HepG2 (cell line): Measurements from ENCODE around the gene RTP4. TPM values are rescaled to one million over a fixed set of nuclear protein-coding genes. Genes with fewer than 3 reads are reported as not detected.
A peak's percentile ranks its signal among the peaks of the same experiment; 100 is the strongest.

Experiments used
- AGO1 ChIP-seq: fragments of 200-400 bp; formaldehyde crosslinking; IDR thresholded peaks from 2 replicates; pipeline ENCODE4 v1.6.1; 2017; ENCODE audit warnings: mild to moderate bottlenecking, low read depth, low read length, moderate library complexity; ENCODE audit not compliant: poor library complexity, severe bottlenecking
- ARNT2 ChIP-seq: sonication (generic); formaldehyde crosslinking; IDR thresholded peaks from 2 replicates; pipeline ENCODE4 v1.8.0; 2022; ENCODE audit warnings: mild to moderate bottlenecking, low read depth, missing genetic modification reagents, moderate library complexity
- CREB1 ChIP-seq, 2 experiments: fragments of 450-650 bp in 1 of 2; IDR thresholded peaks; 2 replicates each; pipeline ENCODE4 v1.6.1; 2016 to 2017; ENCODE audit warnings: control low read depth in 1 of 2, mild to moderate bottlenecking in 1 of 2, missing compliant biosample characterization in 1 of 2, missing genetic modification characterization in 1 of 2
- ERF ChIP-seq: IDR thresholded peaks from 2 replicates; pipeline ENCODE4 v1.6.1; 2018; ENCODE audit warnings: missing biosample characterization, missing genetic modification reagents
- JDP2 ChIP-seq: sonication (generic); formaldehyde crosslinking; IDR thresholded peaks from 2 replicates; pipeline ENCODE4 v1.8.1; 2022; ENCODE audit warnings: missing genetic modification reagents, borderline replicate concordance
- PHF20 ChIP-seq: sonication (generic); formaldehyde crosslinking; IDR thresholded peaks from 2 replicates; pipeline ENCODE4 v1.5.0; 2020; ENCODE audit warnings: mild to moderate bottlenecking, missing genetic modification reagents
- RFXANK ChIP-seq: IDR thresholded peaks from 2 replicates; pipeline ENCODE4 v1.6.1; 2016
- SMC3 ChIP-seq: IDR thresholded peaks from 2 replicates; pipeline ENCODE4 v1.6.1; 2011; ENCODE audit warnings: low read length, improper control_type of control experiment
- SOX6 ChIP-seq, 2 experiments: fragments of 450-650 bp in 1 of 2; sonication (generic) in 1 of 2; formaldehyde crosslinking in 1 of 2; IDR thresholded peaks; 2 replicates each; pipeline versions ENCODE4 v1.4.0 to v1.6.1; 2017 to 2020; ENCODE audit warnings: antibody characterized with exemption in 1 of 2, mild to moderate bottlenecking in 1 of 2, missing genetic modification reagents in 1 of 2
- ZFYVE20 ChIP-seq: sonication (generic); formaldehyde crosslinking; IDR thresholded peaks from 2 replicates; pipeline ENCODE4 v1.8.0; 2023; ENCODE audit warnings: low read depth, mild to moderate bottlenecking, moderate library complexity, missing genetic modification reagents, borderline replicate concordance
- ZNF225 ChIP-seq: sonication (generic); formaldehyde crosslinking; IDR thresholded peaks from 2 replicates; pipeline ENCODE4 v1.4.0; 2020; ENCODE audit warnings: mild to moderate bottlenecking, missing genetic modification reagents
- ZNF253 ChIP-seq: sonication (generic); formaldehyde crosslinking; IDR thresholded peaks from 2 replicates; pipeline ENCODE4 v1.8.0; 2022; ENCODE audit warnings: mild to moderate bottlenecking, missing genetic modification reagents, borderline replicate concordance
- ZNF317 ChIP-seq: sonication (generic); formaldehyde crosslinking; IDR thresholded peaks from 2 replicates; pipeline ENCODE4 v1.5.0; 2020; ENCODE audit warnings: mild to moderate bottlenecking, missing genetic modification reagents
- ZNF501 ChIP-seq: sonication (generic); formaldehyde crosslinking; IDR thresholded peaks from 2 replicates; pipeline ENCODE4 v1.5.1; 2020; ENCODE audit warnings: mild to moderate bottlenecking, moderate library complexity, missing genetic modification reagents
- polyA plus RNA-seq, 8 experiments: library from polyadenylated mRNA; depleted of rRNA in 3 of 8; stranded (reverse) in 7 of 8; unstranded in 1 of 8; fragments of >200 nt; fragmentation: Illumina TruSeq in 4 of 8; extraction: Trizol in 4 of 8; gene quantifications; 2 replicates each; pipeline versions ENCODE4 v1.2.1 to v1.2.3, GENCODE V29; 2011 to 2016; ENCODE audit warnings: low read depth in 4 of 8, missing spikeins in 1 of 8, mixed read lengths in 1 of 8; ENCODE audit not compliant: insufficient read depth in 1 of 8
- total RNA-seq, 5 experiments: library from RNA; depleted of rRNA; stranded (reverse); fragments of >200 nt; fragmentation: Illumina TruSeq; extraction: Trizol; gene quantifications; 2 replicates each; pipeline ENCODE4 v1.2.3, GENCODE V29; 2016; ENCODE audit warnings: low read depth in 1 of 5
- TF ChIP-seq, protein P1 (sequence below): sonication (generic); formaldehyde crosslinking; IDR thresholded peaks from 2 replicates; pipeline ENCODE4 v1.8.0; 2022; ENCODE audit warnings: missing genetic modification reagents, mild to moderate bottlenecking, inconsistent platforms, borderline replicate concordance
- TF ChIP-seq, protein P2 (sequence below): IDR thresholded peaks from 2 replicates; pipeline ENCODE4 v1.6.1; 2016
- TF ChIP-seq, protein P3 (sequence below): sonication (generic); formaldehyde crosslinking; IDR thresholded peaks from 2 replicates; pipeline ENCODE4 v1.8.0; 2022; ENCODE audit warnings: missing genetic modification reagents, mild to moderate bottlenecking, moderate library complexity, borderline replicate concordance
- TF ChIP-seq, protein P4 (sequence below): sonication (generic); formaldehyde crosslinking; IDR thresholded peaks from 2 replicates; pipeline ENCODE4 v1.5.0; 2020; ENCODE audit warnings: missing genetic modification reagents
- TF ChIP-seq, protein P5 (sequence below): sonication (generic); formaldehyde crosslinking; IDR thresholded peaks from 2 replicates; pipeline ENCODE4 v1.4.0; 2020; ENCODE audit warnings: missing genetic modification reagents

Gene RTP4
- total and polyA plus RNA-seq, 2 of the 13 experiments (the other 11 are each of a cell fraction or from before 2014, with no cell fraction given) = 0.11 to 0.62 TPM

DNA sequence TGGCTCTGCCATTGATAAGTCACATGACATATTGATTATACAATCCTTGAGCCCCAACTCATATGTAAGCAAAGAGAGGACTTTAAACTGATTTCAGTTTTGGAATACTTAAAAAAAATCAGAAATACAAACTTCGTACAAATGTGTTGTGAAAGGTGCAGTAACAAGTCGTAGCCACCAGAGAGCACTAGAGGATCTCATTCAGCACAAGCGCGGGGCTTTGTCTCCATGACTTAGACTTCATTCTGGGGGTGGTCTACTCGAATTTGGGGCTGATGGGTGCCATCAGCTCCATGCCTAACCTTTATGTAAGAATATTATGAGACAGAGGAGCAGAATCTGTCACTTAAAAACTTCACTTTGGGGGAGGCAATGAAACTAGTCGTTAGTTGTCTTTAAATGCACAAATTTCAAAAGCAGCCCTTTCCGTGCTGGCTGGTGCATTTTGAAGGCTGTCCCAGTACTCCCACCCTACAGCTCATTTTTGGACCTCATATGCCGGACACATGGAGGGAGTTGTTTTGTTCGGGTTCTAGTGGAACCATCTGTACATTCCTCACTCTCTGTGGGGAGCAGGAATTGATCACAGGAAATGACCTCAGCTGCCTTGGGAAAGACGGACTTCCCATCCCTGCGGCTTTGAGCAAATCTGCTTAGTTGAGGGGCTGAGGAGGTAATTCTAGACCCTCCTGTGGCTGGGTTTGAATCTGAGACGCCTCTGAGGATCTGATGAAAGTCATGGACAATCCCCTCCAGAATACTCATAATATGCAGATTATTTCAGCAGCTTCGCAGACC is 49.2 kb upstream of the RTP4 start (continued):
- TF ChIP-seq CREB1 (IDR thresholded peaks at IDR 0.05) = no peak
- peak; percentile 15; the same call in 1 of the 2 replicates for TF ChIP-seq CREB1 (CRISPR knock-in tag; IDR thresholded peaks at IDR 0.05)
- no peak for TF ChIP-seq ZNF317 (CRISPR knock-in tag)
- no peak for TF ChIP-seq AGO1
- no peak for TF ChIP-seq JDP2
- TF ChIP-seq, protein P1, sequence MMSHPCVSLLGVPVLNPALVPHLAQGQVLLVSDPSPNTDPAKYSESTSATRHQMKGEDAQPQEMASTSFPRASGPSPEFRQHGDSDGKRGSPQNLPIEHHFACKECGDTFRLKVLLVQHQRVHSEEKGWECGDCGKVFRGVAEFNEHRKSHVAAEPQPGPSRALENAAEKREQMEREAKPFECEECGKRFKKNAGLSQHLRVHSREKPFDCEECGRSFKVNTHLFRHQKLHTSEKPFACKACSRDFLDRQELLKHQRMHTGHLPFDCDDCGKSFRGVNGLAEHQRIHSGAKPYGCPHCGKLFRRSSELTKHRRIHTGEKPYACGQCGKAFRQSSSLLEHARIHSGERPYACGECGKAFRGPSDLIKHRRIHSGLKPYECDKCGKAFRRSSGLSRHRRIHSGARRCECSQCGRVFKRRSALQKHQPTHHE = no peak
- TF ChIP-seq ERF (CRISPR knock-in tag) = 0 out of 2 replicates have a peak, but pooled peaks have one; percentile 55
- TF ChIP-seq, protein P2, sequence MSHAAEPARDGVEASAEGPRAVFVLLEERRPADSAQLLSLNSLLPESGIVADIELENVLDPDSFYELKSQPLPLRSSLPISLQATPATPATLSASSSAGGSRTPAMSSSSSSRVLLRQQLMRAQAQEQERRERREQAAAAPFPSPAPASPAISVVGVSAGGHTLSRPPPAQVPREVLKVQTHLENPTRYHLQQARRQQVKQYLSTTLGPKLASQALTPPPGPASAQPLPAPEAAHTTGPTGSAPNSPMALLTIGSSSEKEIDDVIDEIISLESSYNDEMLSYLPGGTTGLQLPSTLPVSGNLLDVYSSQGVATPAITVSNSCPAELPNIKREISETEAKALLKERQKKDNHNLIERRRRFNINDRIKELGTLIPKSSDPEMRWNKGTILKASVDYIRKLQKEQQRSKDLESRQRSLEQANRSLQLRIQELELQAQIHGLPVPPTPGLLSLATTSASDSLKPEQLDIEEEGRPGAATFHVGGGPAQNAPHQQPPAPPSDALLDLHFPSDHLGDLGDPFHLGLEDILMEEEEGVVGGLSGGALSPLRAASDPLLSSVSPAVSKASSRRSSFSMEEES (CRISPR knock-in tag) = 0 out of 2 replicates have a peak, but pooled peaks have one; percentile 24
- TF ChIP-seq, protein P3, sequence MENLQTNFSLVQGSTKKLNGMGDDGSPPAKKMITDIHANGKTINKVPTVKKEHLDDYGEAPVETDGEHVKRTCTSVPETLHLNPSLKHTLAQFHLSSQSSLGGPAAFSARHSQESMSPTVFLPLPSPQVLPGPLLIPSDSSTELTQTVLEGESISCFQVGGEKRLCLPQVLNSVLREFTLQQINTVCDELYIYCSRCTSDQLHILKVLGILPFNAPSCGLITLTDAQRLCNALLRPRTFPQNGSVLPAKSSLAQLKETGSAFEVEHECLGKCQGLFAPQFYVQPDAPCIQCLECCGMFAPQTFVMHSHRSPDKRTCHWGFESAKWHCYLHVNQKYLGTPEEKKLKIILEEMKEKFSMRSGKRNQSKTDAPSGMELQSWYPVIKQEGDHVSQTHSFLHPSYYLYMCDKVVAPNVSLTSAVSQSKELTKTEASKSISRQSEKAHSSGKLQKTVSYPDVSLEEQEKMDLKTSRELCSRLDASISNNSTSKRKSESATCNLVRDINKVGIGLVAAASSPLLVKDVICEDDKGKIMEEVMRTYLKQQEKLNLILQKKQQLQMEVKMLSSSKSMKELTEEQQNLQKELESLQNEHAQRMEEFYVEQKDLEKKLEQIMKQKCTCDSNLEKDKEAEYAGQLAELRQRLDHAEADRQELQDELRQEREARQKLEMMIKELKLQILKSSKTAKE (CRISPR knock-in tag) = no peak
- no peak for TF ChIP-seq ZFYVE20
- TF ChIP-seq SOX6 (IDR thresholded peaks at IDR 0.05) = no peak
- TF ChIP-seq SOX6 (CRISPR knock-in tag; IDR thresholded peaks at IDR 0.05) = peak; percentile 17; the same call in 1 of the 2 replicates
- TF ChIP-seq SMC3 = peak; percentile 83
- TF ChIP-seq ZNF225 (CRISPR knock-in tag) = no peak
- TF ChIP-seq ZNF253 (CRISPR knock-in tag) = no peak
- 0 out of 2 replicates have a peak, but pooled peaks have one; percentile 35 for TF ChIP-seq ZNF501
- no peak for TF ChIP-seq ARNT2 (CRISPR knock-in tag)
- TF ChIP-seq PHF20 (CRISPR knock-in tag) = no peak
- TF ChIP-seq RFXANK = no peak
- TF ChIP-seq, protein P4, sequence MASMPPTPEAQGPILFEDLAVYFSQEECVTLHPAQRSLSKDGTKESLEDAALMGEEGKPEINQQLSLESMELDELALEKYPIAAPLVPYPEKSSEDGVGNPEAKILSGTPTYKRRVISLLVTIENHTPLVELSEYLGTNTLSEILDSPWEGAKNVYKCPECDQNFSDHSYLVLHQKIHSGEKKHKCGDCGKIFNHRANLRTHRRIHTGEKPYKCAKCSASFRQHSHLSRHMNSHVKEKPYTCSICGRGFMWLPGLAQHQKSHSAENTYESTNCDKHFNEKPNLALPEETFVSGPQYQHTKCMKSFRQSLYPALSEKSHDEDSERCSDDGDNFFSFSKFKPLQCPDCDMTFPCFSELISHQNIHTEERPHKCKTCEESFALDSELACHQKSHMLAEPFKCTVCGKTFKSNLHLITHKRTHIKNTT (CRISPR knock-in tag) = no peak
- TF ChIP-seq, protein P5, sequence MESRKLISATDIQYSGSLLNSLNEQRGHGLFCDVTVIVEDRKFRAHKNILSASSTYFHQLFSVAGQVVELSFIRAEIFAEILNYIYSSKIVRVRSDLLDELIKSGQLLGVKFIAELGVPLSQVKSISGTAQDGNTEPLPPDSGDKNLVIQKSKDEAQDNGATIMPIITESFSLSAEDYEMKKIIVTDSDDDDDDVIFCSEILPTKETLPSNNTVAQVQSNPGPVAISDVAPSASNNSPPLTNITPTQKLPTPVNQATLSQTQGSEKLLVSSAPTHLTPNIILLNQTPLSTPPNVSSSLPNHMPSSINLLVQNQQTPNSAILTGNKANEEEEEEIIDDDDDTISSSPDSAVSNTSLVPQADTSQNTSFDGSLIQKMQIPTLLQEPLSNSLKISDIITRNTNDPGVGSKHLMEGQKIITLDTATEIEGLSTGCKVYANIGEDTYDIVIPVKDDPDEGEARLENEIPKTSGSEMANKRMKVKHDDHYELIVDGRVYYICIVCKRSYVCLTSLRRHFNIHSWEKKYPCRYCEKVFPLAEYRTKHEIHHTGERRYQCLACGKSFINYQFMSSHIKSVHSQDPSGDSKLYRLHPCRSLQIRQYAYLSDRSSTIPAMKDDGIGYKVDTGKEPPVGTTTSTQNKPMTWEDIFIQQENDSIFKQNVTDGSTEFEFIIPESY (CRISPR knock-in tag) = no peak
